Smooth muscle cell (in vitro differentiated cells): ENCODE results near the gene CHD3. TPM values are rescaled to one million over a fixed set of nuclear protein-coding genes. Genes with fewer than 3 reads are reported as not detected.
A peak's percentile ranks its signal among the peaks of the same experiment; 100 is the strongest.

Experiments used
- DNase-seq: peaks from one replicate; lab custom pipeline; 2025; ENCODE audit not compliant: unreplicated experiment; lab: John Stamatoyannopoulos, UW
- H2AFZ ChIP-seq: fragments of 200-600 bp; sonication (generic); 2 replicates; pipeline ENCODE4 v1.6.0; 2016; ENCODE audit warnings: antibody characterized with exemption, low read depth, mild to moderate bottlenecking
- H3F3A ChIP-seq: fragments of 200-600 bp; sonication (generic); 2 replicates; pipeline ENCODE4 v1.6.0; 2017; ENCODE audit warnings: antibody characterized with exemption, low read depth
- H3K27ac ChIP-seq: fragments of 200-600 bp; sonication (generic); 2 replicates; pipeline ENCODE4 v1.5.1; 2016; ENCODE audit warnings: low read depth, mild to moderate bottlenecking
- H3K27me3 ChIP-seq: fragments of 200-600 bp; sonication (generic); 2 replicates; pipeline ENCODE4 v1.6.1; 2016; ENCODE audit warnings: low read depth, mild to moderate bottlenecking
- H3K36me3 ChIP-seq: fragments of 200-600 bp; sonication (generic); 2 replicates; pipeline ENCODE4 v1.5.1; 2016; ENCODE audit warnings: low read depth
- H3K4me1 ChIP-seq: fragments of 200-600 bp; sonication (generic); 2 replicates; pipeline ENCODE4 v1.5.1; 2016; ENCODE audit warnings: low read depth
- H3K4me2 ChIP-seq: fragments of 200-600 bp; sonication (generic); 2 replicates; pipeline ENCODE4 v1.6.0; 2016; ENCODE audit warnings: mild to moderate bottlenecking
- H3K4me3 ChIP-seq: fragments of 200-600 bp; sonication (generic); 2 replicates; pipeline ENCODE4 v1.5.1; 2016; ENCODE audit warnings: mild to moderate bottlenecking
- H3K79me2 ChIP-seq: fragments of 200-600 bp; sonication (generic); 2 replicates; pipeline ENCODE4 v1.6.0; 2016; ENCODE audit warnings: low read depth, mild to moderate bottlenecking
- H3K9ac ChIP-seq: fragments of 200-600 bp; sonication (generic); 2 replicates; pipeline ENCODE4 v1.6.0; 2016; ENCODE audit warnings: low read depth
- H3K9me3 ChIP-seq: fragments of 200-600 bp; sonication (generic); replicated peaks from 2 replicates; pipeline ENCODE4 v1.5.1; 2016; ENCODE audit warnings: low read depth
- H4K20me1 ChIP-seq: fragments of 200-600 bp; sonication (generic); 2 replicates; pipeline ENCODE4 v1.6.0; 2016; ENCODE audit warnings: low read depth
- WGBS: methylation state at CpG from one replicate; pipeline ENCODE4 v1.1.7; 2016; ENCODE audit warnings: low lambda C conversion rate; 5-methylcytosine and 5-hydroxymethylcytosine counted together
- polyA plus RNA-seq: library from polyadenylated mRNA; unstranded; fragments of >200 nt; fragmentation: Nextera tagmentation; extraction: Ambion mirVana; gene quantifications from 2 replicates; pipeline ENCODE4 v1.2.1, GENCODE V29; 2016
- total RNA-seq: library from RNA; depleted of rRNA; stranded (reverse); fragments of >200 nt; gene quantifications from 2 replicates; pipeline ENCODE4 v1.2.3, GENCODE V29; 2014
- TF ChIP-seq, protein P1 (sequence below): fragments of 200-600 bp; sonication (generic); IDR thresholded peaks from 2 replicates; pipeline ENCODE4 v1.5.1; 2017; ENCODE audit warnings: borderline replicate concordance, mild to moderate bottlenecking, antibody characterized with exemption; ENCODE audit not compliant: insufficient read depth, poor library complexity, severe bottlenecking

CHD3 gene
- total and polyA plus RNA-seq, 2 experiments from 2014 or later: 16.3 to 34.9 TPM

DNA sequence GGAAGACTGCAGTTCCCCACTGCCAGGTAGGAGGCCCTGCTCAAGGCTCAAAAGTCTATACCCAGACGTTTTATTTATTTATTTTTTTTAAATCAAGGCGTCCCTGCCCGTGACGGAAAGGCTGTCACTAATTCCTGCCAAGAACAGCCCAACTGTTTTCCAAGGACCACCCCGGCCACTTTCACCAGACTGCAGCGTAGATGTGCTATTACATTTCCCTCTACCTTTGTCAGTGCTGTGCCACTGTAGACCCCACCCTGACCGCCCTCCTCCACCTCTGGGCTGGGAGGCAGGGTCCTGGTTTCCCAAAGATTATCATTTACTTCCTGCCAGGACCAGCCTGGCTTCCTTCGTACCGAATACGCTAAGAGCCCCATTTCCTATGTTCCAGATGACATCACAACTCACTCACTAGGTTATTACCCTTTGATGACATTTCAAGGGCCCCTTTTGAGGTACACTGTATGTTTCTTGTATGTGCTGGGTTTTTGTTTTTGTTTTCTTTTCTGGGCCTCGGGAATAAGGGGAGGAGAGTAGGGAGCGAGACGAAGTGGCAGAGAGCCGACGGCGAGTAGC lies 33.8 kb downstream of the CHD3 start:
- no peaks in the 10 kb centered on the region for H3K9me3 ChIP-seq
- H3K4me1 ChIP-seq: peaks cover 8% of the 10 kb centered on the region
- H3K9ac ChIP-seq: peak overlapping the region; percentile 57
- no peaks in the 10 kb centered on the region for H4K20me1 ChIP-seq
- DNase-seq: no peak
- no peaks in the 10 kb centered on the region for H3K79me2 ChIP-seq
- H2AFZ ChIP-seq: peak overlapping the region; percentile 93
- no peaks in the 10 kb centered on the region for H3K27me3 ChIP-seq
- 52% methylated on average over 16 of the region's 16 CpGs for WGBS
- peak overlapping the region; percentile 47 for H3K4me3 ChIP-seq
- H3K36me3 ChIP-seq: no peaks in the 10 kb centered on the region
- TF ChIP-seq, protein P1, sequence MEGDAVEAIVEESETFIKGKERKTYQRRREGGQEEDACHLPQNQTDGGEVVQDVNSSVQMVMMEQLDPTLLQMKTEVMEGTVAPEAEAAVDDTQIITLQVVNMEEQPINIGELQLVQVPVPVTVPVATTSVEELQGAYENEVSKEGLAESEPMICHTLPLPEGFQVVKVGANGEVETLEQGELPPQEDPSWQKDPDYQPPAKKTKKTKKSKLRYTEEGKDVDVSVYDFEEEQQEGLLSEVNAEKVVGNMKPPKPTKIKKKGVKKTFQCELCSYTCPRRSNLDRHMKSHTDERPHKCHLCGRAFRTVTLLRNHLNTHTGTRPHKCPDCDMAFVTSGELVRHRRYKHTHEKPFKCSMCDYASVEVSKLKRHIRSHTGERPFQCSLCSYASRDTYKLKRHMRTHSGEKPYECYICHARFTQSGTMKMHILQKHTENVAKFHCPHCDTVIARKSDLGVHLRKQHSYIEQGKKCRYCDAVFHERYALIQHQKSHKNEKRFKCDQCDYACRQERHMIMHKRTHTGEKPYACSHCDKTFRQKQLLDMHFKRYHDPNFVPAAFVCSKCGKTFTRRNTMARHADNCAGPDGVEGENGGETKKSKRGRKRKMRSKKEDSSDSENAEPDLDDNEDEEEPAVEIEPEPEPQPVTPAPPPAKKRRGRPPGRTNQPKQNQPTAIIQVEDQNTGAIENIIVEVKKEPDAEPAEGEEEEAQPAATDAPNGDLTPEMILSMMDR: no peak
- peaks cover 7% of the 10 kb centered on the region for H3F3A ChIP-seq
- peak overlapping the region; percentile 33 for H3K27ac ChIP-seq
- H3K4me2 ChIP-seq: peak overlapping the region; percentile 86

- H3K4me3 ChIP-seq: peak overlapping the region; percentile 47
- H3K27ac ChIP-seq: peak overlapping the region; percentile 33
- 38% methylated on average over 31 of the region's 45 CpGs for WGBS
- no peaks in the 10 kb centered on the region for H4K20me1 ChIP-seq
- TF ChIP-seq, protein P1: no peak
- H3K79me2 ChIP-seq: no peaks in the 10 kb centered on the region
- peak overlapping the region; percentile 86 for H3K4me2 ChIP-seq
- H3K4me1 ChIP-seq: peaks cover 8% of the 10 kb centered on the region
- DNase-seq: peak; percentile 50
- peak overlapping the region; percentile 57 for H3K9ac ChIP-seq
- H3K36me3 ChIP-seq: no peaks in the 10 kb centered on the region
- peak overlapping the region; percentile 93 for H2AFZ ChIP-seq
- H3K27me3 ChIP-seq: no peaks in the 10 kb centered on the region
- H3K9me3 ChIP-seq: no peaks in the 10 kb centered on the region
- peaks cover 7% of the 10 kb centered on the region for H3F3A ChIP-seq
These were observed 34.4 kb downstream of the CHD3 start for GRCh38 chr17:7922845-7923628.

GRCh38 chr17:7927596-7927995 lies 39.0 kb downstream of the CHD3 start:
- H4K20me1 ChIP-seq: no peaks in the 10 kb centered on the region
- H3K9me3 ChIP-seq: no peaks in the 10 kb centered on the region
- no peak for DNase-seq
- H3K27ac ChIP-seq: no peak overlapping the region
- no peak overlapping the region for H3K9ac ChIP-seq
- no peak overlapping the region for H3K4me3 ChIP-seq
- H3K4me2 ChIP-seq: no peak overlapping the region
- no peak overlapping the region for H2AFZ ChIP-seq
- 69% methylated on average over 3 of the region's 3 CpGs for WGBS
- H3K4me1 ChIP-seq: peaks cover 19% of the 10 kb centered on the region
- H3K79me2 ChIP-seq: peaks cover 4% of the 10 kb centered on the region
- no peaks in the 10 kb centered on the region for H3F3A ChIP-seq
- H3K36me3 ChIP-seq: no peaks in the 10 kb centered on the region
- TF ChIP-seq, protein P1: no peak
- no peaks in the 10 kb centered on the region for H3K27me3 ChIP-seq
